ENCODE measurements around the gene ABCG5. TPM values are rescaled to one million over a fixed set of nuclear protein-coding genes. Genes with fewer than 3 reads are reported as not detected.

The ABCG5 gene
- total and polyA plus RNA-seq, 2 experiments from 2014 or later: not detected

GRCh38 chr2:43766006-43766405 lies 72.6 kb downstream of the ABCG5 start:
- Histone ChIP-seq H3K4me3 (no peak overlapping the region), H3K36me3 (no peaks in the 10 kb centered on the region), H3K4me1 (ENCODE audit: low read depth) (no peaks in the 10 kb centered on the region), H3K27ac (no peak overlapping the region), H3K27me3 (no peaks in the 10 kb centered on the region), H3K9me3 (ENCODE audit: low read depth) (no peaks in the 10 kb centered on the region)
- no peak for TF ChIP-seq CTCF (IDR thresholded peaks at IDR 0.05; ENCODE audit: low read depth, low read length)
- DNase-seq (ENCODE audit: low read depth in 1 of 2, low spot score in 1 of 2): no peak

GRCh38 chr2:43764086-43764705 lies 74.4 kb downstream of the ABCG5 start:
- Histone ChIP-seq H3K4me1 (ENCODE audit: low read depth) (no peaks in the 10 kb centered on the region), H3K27me3 (no peaks in the 10 kb centered on the region), H3K4me3 (no peak overlapping the region), H3K36me3 (no peaks in the 10 kb centered on the region), H3K27ac (no peak overlapping the region), H3K9me3 (ENCODE audit: low read depth) (no peaks in the 10 kb centered on the region)
- DNase-seq (ENCODE audit: low read depth in 1 of 2, low spot score in 1 of 2): no peak
- TF ChIP-seq CTCF (IDR thresholded peaks at IDR 0.05; ENCODE audit: low read depth, low read length): no peak

GRCh38 chr2:43763091-43763490 lies 75.5 kb downstream of the ABCG5 start:
- Histone ChIP-seq H3K4me3 (no peak overlapping the region), H3K9me3 (ENCODE audit: low read depth) (no peaks in the 10 kb centered on the region), H3K36me3 (no peaks in the 10 kb centered on the region), H3K27ac (no peak overlapping the region), H3K4me1 (ENCODE audit: low read depth) (no peaks in the 10 kb centered on the region), H3K27me3 (no peaks in the 10 kb centered on the region)
- no peak for DNase-seq (ENCODE audit: low read depth in 1 of 2, low spot score in 1 of 2)
- no peak for TF ChIP-seq CTCF (IDR thresholded peaks at IDR 0.05; ENCODE audit: low read depth, low read length)

Other genes with a start within 250 kb of the ABCG5 start
- 9.3 and 11.9 TPM in 2 replicates for gene THADA, start 242.8 kb downstream of the ABCG5 start, total RNA-seq
- gene THADA, start 242.8 kb downstream of the ABCG5 start, polyA plus RNA-seq: 15.9 and 17.3 TPM in 2 replicates
- gene PLEKHH2, start 201.6 kb downstream of the ABCG5 start, total RNA-seq: 0.32 and 1.0 TPM in 2 replicates
- gene PLEKHH2, start 201.6 kb downstream of the ABCG5 start, polyA plus RNA-seq: 0.31 and 1.4 TPM in 2 replicates
- gene C1GALT1C1L, start 162.4 kb downstream of the ABCG5 start, total RNA-seq: 0.60 TPM in 1 of 2 replicates, not detected in the other
- gene C1GALT1C1L, start 162.4 kb downstream of the ABCG5 start, polyA plus RNA-seq: 0.65 TPM in 1 of 2 replicates, not detected in the other
- gene DYNC2LI1, start 64.8 kb downstream of the ABCG5 start, total RNA-seq: 17.2 and 46.2 TPM in 2 replicates
- 44.7 and 64.9 TPM in 2 replicates for gene DYNC2LI1, start 64.8 kb downstream of the ABCG5 start, polyA plus RNA-seq
- 0.04 TPM in 1 of 2 replicates, not detected in the other for gene ABCG8, start 132 bp upstream of the ABCG5 start, total RNA-seq
- gene ABCG8, start 132 bp upstream of the ABCG5 start, polyA plus RNA-seq: 0.04 TPM in 1 of 2 replicates, not detected in the other
- gene LRPPRC, start 157.2 kb upstream of the ABCG5 start, total RNA-seq: 61.7 and 71.9 TPM in 2 replicates
- 39.5 and 48.4 TPM in 2 replicates for gene LRPPRC, start 157.2 kb upstream of the ABCG5 start, polyA plus RNA-seq